ENCODE data around the gene MGRN1. TPM values are rescaled to one million over a fixed set of nuclear protein-coding genes. Genes with fewer than 3 reads are reported as not detected.
A peak's percentile ranks its signal among the peaks of the same experiment; 100 is the strongest.

The MGRN1 gene
- total and polyA plus RNA-seq, 11 donors: 17.9 to 75.0 (median 38.0) TPM

GRCh38 chr16:4694642-4695451, 70.2 kb downstream of the MGRN1 start:
- Histone ChIP-seq H3K27me3 (no peaks in the 10 kb centered on the region), H3K4me3 (peak overlapping the region in 11 of 12 donors; percentile 72 to 100 (median 96)), H3K4me1 (peaks cover 5 to 45% (median 26%) of the 10 kb centered on the region in 12 donors), H3K27ac (peak overlapping the region in 11 of 12 donors; percentile 2 to 96 (median 47)), H3K9me3 (no peaks in the 10 kb centered on the region), H3K36me3 (peaks cover 0 to 56% (median 45%) of the 10 kb centered on the region in 9 donors)
- intact Hi-C loops (cut with DNase I): loop anchor here in 2 of 10 donors (5.0 to 10.0 kb wide), 3 partner anchors 37 to 260 kb away; partner anchors contain the start of genes ANKS3 (in 1 of the 2), DNAAF8 (in 1 of the 2), MGRN1 (in 1 of the 2) and SEC14L5 (in 1 of the 2)
- no peak for TF ChIP-seq POLR2A (IDR thresholded peaks at IDR 0.05)
- TF ChIP-seq CTCF (IDR thresholded peaks at IDR 0.05): peak in 4 of 12 donors; percentile 11 to 43 (median 32)
- DNase-seq (peak in 3 of 5 donors; percentile 53 to 73 (median 55)), ATAC-seq (no peak)
- WGBS, 4 donors: 37 to 49% (median 46%) methylated on average over 17 to 26 of the region's 26 CpGs

- DNase-seq: no peak
- Histone ChIP-seq H3K27ac (peak overlapping the region in 6 of 12 donors; percentile 13 to 95 (median 51)), H3K4me1 (peaks cover 5 to 45% (median 26%) of the 10 kb centered on the region in 12 donors), H3K4me3 (no peak overlapping the region), H3K27me3 (no peaks in the 10 kb centered on the region), H3K9me3 (no peaks in the 10 kb centered on the region), H3K36me3 (peaks cover 0 to 58% (median 49%) of the 10 kb centered on the region in 9 donors)
- no peak for TF ChIP-seq CTCF (IDR thresholded peaks at IDR 0.05)
- no peak for TF ChIP-seq POLR2A (IDR thresholded peaks at IDR 0.05)
- 50 to 68% (median 60%) methylated on average over 11 to 12 of the region's 12 CpGs for WGBS, 4 donors
- ATAC-seq: no peak
- intact Hi-C loops (cut with DNase I): loop anchor here in 2 of 10 donors (5.0 to 10.0 kb wide), 2 partner anchors 37 to 259 kb away; partner anchors contain the start of genes ANKS3 (in 1 of the 2), DNAAF8 (in 1 of the 2) and SEC14L5 (in 1 of the 2)
Observed at GRCh38 chr16:4695473-4696171, 71.0 kb downstream of the MGRN1 start.

GRCh38 chr16:4696172-4696904, 71.7 kb downstream of the MGRN1 start:
- ATAC-seq (peak in 2 of 4 donors; percentile 28 to 78), DNase-seq (peak in 4 of 5 donors; percentile 21 to 84 (median 75))
- Histone ChIP-seq H3K4me3 (no peak overlapping the region), H3K27ac (peak overlapping the region in 5 of 12 donors; percentile 55 to 95 (median 74)), H3K27me3 (no peaks in the 10 kb centered on the region), H3K36me3 (peaks cover 0 to 65% (median 55%) of the 10 kb centered on the region in 9 donors), H3K4me1 (peaks cover 5 to 50% (median 25%) of the 10 kb centered on the region in 12 donors), H3K9me3 (no peaks in the 10 kb centered on the region)
- TF ChIP-seq POLR2A (IDR thresholded peaks at IDR 0.05) (no peak), CTCF (IDR thresholded peaks at IDR 0.05) (no peak)
- intact Hi-C loops (cut with DNase I): loop anchor here in 2 of 10 donors (5.0 to 10.0 kb wide), 2 partner anchors 36 to 258 kb away; partner anchors contain the start of genes ANKS3 (in 1 of the 2), DNAAF8 (in 1 of the 2) and SEC14L5 (in 1 of the 2)
- 35 to 60% (median 41%) methylated on average over 18 to 19 of the region's 19 CpGs for WGBS, 4 donors
